ENCODE measurements around the gene SLC13A4.
"Not testable (repeated sequence)": the region's sequence is repeated elsewhere in the genome, so short reads cannot be mapped to it uniquely, and the experiment has no call there.

The SLC13A4 gene

GRCh38 chr7:135690566-135690965, 37.4 kb downstream of the SLC13A4 start:
- DNase-seq = no peak

GRCh38 chr7:135687466-135687865, 40.5 kb downstream of the SLC13A4 start:
- no peak for DNase-seq

GRCh38 chr7:135685306-135686084, 42.5 kb downstream of the SLC13A4 start:
- no peak for DNase-seq

GRCh38 chr7:135684699-135685098, 43.3 kb downstream of the SLC13A4 start:
- DNase-seq = no peak

GRCh38 chr7:135684136-135684535, 43.9 kb downstream of the SLC13A4 start:
- no peak for DNase-seq

GRCh38 chr7:135683609-135684008, 44.4 kb downstream of the SLC13A4 start:
- DNase-seq = no peak

- DNase-seq = peak in 1 of 2 experiments; percentile 63
Measured at GRCh38 chr7:135682191-135682590, 45.8 kb downstream of the SLC13A4 start.

- DNase-seq = no peak
Measured at GRCh38 chr7:135681762-135682161, 46.2 kb downstream of the SLC13A4 start.

GRCh38 chr7:135678612-135679575, 49.1 kb downstream of the SLC13A4 start:
- DNase-seq = peak in 1 of 2 experiments; percentile 65

GRCh38 chr7:135673360-135673706, 54.7 kb downstream of the SLC13A4 start:
- no peak for DNase-seq

- DNase-seq = peak in 1 of 2 experiments; percentile 73
Measured at GRCh38 chr7:135672560-135673359, 55.2 kb downstream of the SLC13A4 start.

- DNase-seq = no peak
Measured at GRCh38 chr7:135670179-135670578, 57.8 kb downstream of the SLC13A4 start.

GRCh38 chr7:135669774-135670173, 58.2 kb downstream of the SLC13A4 start:
- DNase-seq = no peak

GRCh38 chr7:135668852-135669395, 59.1 kb downstream of the SLC13A4 start:
- not testable (repeated sequence) for DNase-seq

GRCh38 chr7:135667626-135668025, 60.4 kb downstream of the SLC13A4 start:
- DNase-seq = not testable (repeated sequence)

GRCh38 chr7:135666846-135667245, 61.1 kb downstream of the SLC13A4 start:
- DNase-seq = no peak

GRCh38 chr7:135666156-135666555, 61.8 kb downstream of the SLC13A4 start:
- no peak for DNase-seq

- no peak for DNase-seq
Measured at GRCh38 chr7:135665042-135665441, 62.9 kb downstream of the SLC13A4 start.

- no peak for DNase-seq
Measured at GRCh38 chr7:135664046-135664589, 63.9 kb downstream of the SLC13A4 start.

GRCh38 chr7:135662373-135663114, 65.4 kb downstream of the SLC13A4 start, which contains the start of gene STMP1:
Gene STMP1, plus strand, starts transcription at chr7:135662514.
- peak; percentile 62 to 94 for DNase-seq

GRCh38 chr7:135662123-135662372, 65.9 kb downstream of the SLC13A4 start:
- no peak for DNase-seq
